Skeletal muscle tissue (tissue), 4 donors: ENCODE results near the gene ADGRF4. TPM values are rescaled to one million over a fixed set of nuclear protein-coding genes. Genes with fewer than 3 reads are reported as not detected.
"Not testable (repeated sequence)": the region's sequence is repeated elsewhere in the genome, so short reads cannot be mapped to it uniquely, and the experiment has no call there.

Source experiments
- H3K27ac ChIP-seq: one replicate; pipeline ENCODE4 v1.7.0; 2013; ENCODE audit warnings: mild to moderate bottlenecking, low read depth, low read length, inconsistent platforms
- H3K27me3 ChIP-seq, 3 donors: one replicate each; pipeline ENCODE4 v1.7.0; 2013; ENCODE audit warnings: low read length in 3 of 3; ENCODE audit not compliant: control insufficient read depth in 3 of 3, insufficient read depth in 3 of 3
- H3K36me3 ChIP-seq, 3 donors: one replicate each; pipeline ENCODE4 v1.7.0; 2013; ENCODE audit warnings: low read length in 3 of 3; ENCODE audit not compliant: control insufficient read depth in 3 of 3, insufficient read depth in 3 of 3
- H3K4me1 ChIP-seq, 3 donors: one replicate each; pipeline ENCODE4 v1.7.0; 2013; ENCODE audit warnings: low read length in 3 of 3, mild to moderate bottlenecking in 3 of 3; ENCODE audit not compliant: control insufficient read depth in 3 of 3, insufficient read depth in 3 of 3
- H3K4me3 ChIP-seq, 3 donors: one replicate each; pipeline ENCODE4 v1.7.0; 2013; ENCODE audit warnings: low read length in 3 of 3
- H3K9ac ChIP-seq, 3 donors: one replicate each; pipeline ENCODE4 v1.7.0; 2013; ENCODE audit warnings: low read length in 3 of 3, mild to moderate bottlenecking in 3 of 3, moderate library complexity in 2 of 3, low read depth in 1 of 3
- H3K9me3 ChIP-seq, 3 donors: one replicate each; pipeline ENCODE4 v1.7.0; 2013; ENCODE audit warnings: low read length in 3 of 3; ENCODE audit not compliant: control insufficient read depth in 3 of 3
- total RNA-seq: library from RNA; depleted of rRNA; stranded (reverse); fragments of >200 nt; gene quantifications from one replicate; pipeline ENCODE4 v1.2.3, GENCODE V29; 2014
- donor health status: Osteomylitis.

ADGRF4 gene
- total RNA-seq, 1 donor from 2014 or later: not detected

- Histone ChIP-seq H3K9me3 (no peaks in the 10 kb centered on the region), H3K9ac (no peak overlapping the region), H3K4me1 (no peaks in the 10 kb centered on the region)
Measured at GRCh38 chr6:47729457-47729856, 31.1 kb downstream of the ADGRF4 start.

GRCh38 chr6:47733879-47734558 lies 35.6 kb downstream of the ADGRF4 start:
- no peak overlapping the region for H3K9ac ChIP-seq
- H3K4me1 ChIP-seq: peaks cover 0 to 4% (median 0%) of the 10 kb centered on the region in 3 donors
- H3K36me3 ChIP-seq: no peaks in the 10 kb centered on the region
- no peaks in the 10 kb centered on the region for H3K27me3 ChIP-seq
- H3K9me3 ChIP-seq: no peaks in the 10 kb centered on the region
- H3K4me3 ChIP-seq: no peak overlapping the region
- no peak overlapping the region for H3K27ac ChIP-seq

More at GRCh38 chr6:47729457-47729856, 31.1 kb downstream of the ADGRF4 start:
- H3K27me3 ChIP-seq: no peaks in the 10 kb centered on the region
- no peak overlapping the region for H3K4me3 ChIP-seq
- H3K36me3 ChIP-seq: no peaks in the 10 kb centered on the region
- no peak overlapping the region for H3K27ac ChIP-seq

- H3K27me3 ChIP-seq: no peaks in the 10 kb centered on the region
- no peaks in the 10 kb centered on the region for H3K9me3 ChIP-seq
- H3K4me3 ChIP-seq: no peak overlapping the region
- no peaks in the 10 kb centered on the region for H3K36me3 ChIP-seq
- H3K27ac ChIP-seq: no peak overlapping the region
- peaks cover 0 to 4% (median 0%) of the 10 kb centered on the region in 3 donors for H3K4me1 ChIP-seq
- H3K9ac ChIP-seq: no peak overlapping the region
Measured at GRCh38 chr6:47734831-47735481, 36.6 kb downstream of the ADGRF4 start.

- H3K36me3 ChIP-seq: no peaks in the 10 kb centered on the region
- no peak overlapping the region for H3K4me3 ChIP-seq
- H3K9me3 ChIP-seq: no peaks in the 10 kb centered on the region
Measured at GRCh38 chr6:47736083-47736700, 37.8 kb downstream of the ADGRF4 start.

GRCh38 chr6:47737406-47737805 lies 39.0 kb downstream of the ADGRF4 start:
- Histone ChIP-seq H3K27me3 (no peaks in the 10 kb centered on the region), H3K36me3 (no peaks in the 10 kb centered on the region), H3K9me3 (no peaks in the 10 kb centered on the region), H3K4me3 (no peak overlapping the region), H3K9ac (no peak overlapping the region), H3K4me1 (peaks cover 0 to 4% (median 0%) of the 10 kb centered on the region in 3 donors), H3K27ac (no peak overlapping the region)

More at GRCh38 chr6:47736083-47736700, 37.8 kb downstream of the ADGRF4 start:
- H3K27ac ChIP-seq: no peak overlapping the region
- peaks cover 0 to 4% (median 0%) of the 10 kb centered on the region in 3 donors for H3K4me1 ChIP-seq
- no peaks in the 10 kb centered on the region for H3K27me3 ChIP-seq
- no peak overlapping the region for H3K9ac ChIP-seq

- Histone ChIP-seq H3K27ac (no peak overlapping the region), H3K4me1 (peaks cover 0 to 4% (median 0%) of the 10 kb centered on the region in 3 donors), H3K4me3 (no peak overlapping the region), H3K36me3 (no peaks in the 10 kb centered on the region), H3K9me3 (no peaks in the 10 kb centered on the region), H3K9ac (no peak overlapping the region), H3K27me3 (no peaks in the 10 kb centered on the region)
Measured at GRCh38 chr6:47740714-47741113, 42.3 kb downstream of the ADGRF4 start.

- Histone ChIP-seq H3K36me3 (no peaks in the 10 kb centered on the region), H3K27me3 (no peaks in the 10 kb centered on the region), H3K4me3 (no peak overlapping the region), H3K27ac (peak overlapping the region; percentile 28), H3K9ac (no peak overlapping the region), H3K4me1 (peaks cover 0 to 4% (median 0%) of the 10 kb centered on the region in 3 donors), H3K9me3 (no peaks in the 10 kb centered on the region)
Measured at GRCh38 chr6:47741807-47742206, 43.4 kb downstream of the ADGRF4 start.

GRCh38 chr6:47743744-47744143 lies 45.4 kb downstream of the ADGRF4 start:
- H3K27ac ChIP-seq: no peak overlapping the region
- H3K4me1 ChIP-seq: no peaks in the 10 kb centered on the region
- H3K36me3 ChIP-seq: no peaks in the 10 kb centered on the region
- H3K27me3 ChIP-seq: no peaks in the 10 kb centered on the region
- H3K4me3 ChIP-seq: no peak overlapping the region
- H3K9me3 ChIP-seq: no peaks in the 10 kb centered on the region
- H3K9ac ChIP-seq: no peak overlapping the region

GRCh38 chr6:47745269-47745668 lies 46.9 kb downstream of the ADGRF4 start:
- H3K27me3 ChIP-seq: not testable (repeated sequence)

GRCh38 chr6:47749757-47750156 lies 51.4 kb downstream of the ADGRF4 start:
- Histone ChIP-seq H3K4me3 (no peak overlapping the region), H3K27me3 (no peaks in the 10 kb centered on the region), H3K9me3 (peaks cover 0 to 4% (median 0%) of the 10 kb centered on the region in 3 donors), H3K27ac (no peak overlapping the region), H3K9ac (no peak overlapping the region), H3K4me1 (no peaks in the 10 kb centered on the region), H3K36me3 (no peaks in the 10 kb centered on the region)

More at GRCh38 chr6:47745269-47745668, 46.9 kb downstream of the ADGRF4 start:
- not testable (repeated sequence) for H3K27ac ChIP-seq, H3K9me3 ChIP-seq, H3K4me1 ChIP-seq, H3K9ac ChIP-seq, H3K4me3 ChIP-seq, H3K36me3 ChIP-seq
